ENCODE data around the gene DNMT1. TPM values are rescaled to one million over a fixed set of nuclear protein-coding genes. Genes with fewer than 3 reads are reported as not detected.

Gene DNMT1
- total and polyA plus RNA-seq, 3 donors from 2014 or later, result 96.5 to 145 (median 103) TPM

GRCh38 chr19:10149427-10149826, 45.3 kb downstream of the DNMT1 start:
- no peaks in the 10 kb centered on the region for H3K27me3 ChIP-seq
- no peak overlapping the region for H3K27ac ChIP-seq
- H3K36me3 ChIP-seq (ENCODE audit: low read depth, missing control alignments), result no peaks in the 10 kb centered on the region
- intact Hi-C loops (cut with DNase I; ENCODE audit: low total_unique reads), result no loop called here
- H3K4me3 ChIP-seq, result no peak overlapping the region
- WGBS, 2 donors, result 92 to 93% methylated on average over 12 of the region's 12 CpGs
- H3K4me1 ChIP-seq, result no peaks in the 10 kb centered on the region
- no peaks in the 10 kb centered on the region for H3K9me3 ChIP-seq
- no peak for DNase-seq
- TF ChIP-seq CTCF (IDR thresholded peaks at IDR 0.05) (no peak), POLR2A (IDR thresholded peaks at IDR 0.05) (no peak)

- Histone ChIP-seq H3K4me1 (no peaks in the 10 kb centered on the region), H3K36me3 (ENCODE audit: low read depth, missing control alignments) (no peaks in the 10 kb centered on the region), H3K27ac (no peak overlapping the region), H3K27me3 (no peaks in the 10 kb centered on the region), H3K4me3 (no peak overlapping the region), H3K9me3 (no peaks in the 10 kb centered on the region)
- DNase-seq, result no peak
- 93 to 95% methylated on average over 9 to 14 of the region's 14 CpGs for WGBS, 2 donors
- TF ChIP-seq POLR2A (IDR thresholded peaks at IDR 0.05) (no peak), CTCF (IDR thresholded peaks at IDR 0.05) (no peak)
- intact Hi-C loops (cut with DNase I; ENCODE audit: low total_unique reads), result no loop called here
Measured at GRCh38 chr19:10146142-10146541, 48.6 kb downstream of the DNMT1 start.

- no peaks in the 10 kb centered on the region for H3K27me3 ChIP-seq
- WGBS, 2 donors, result 94 to 99% methylated on average over 7 to 10 of the region's 10 CpGs
- TF ChIP-seq POLR2A (IDR thresholded peaks at IDR 0.05) (no peak), CTCF (IDR thresholded peaks at IDR 0.05) (no peak)
- H3K4me1 ChIP-seq, result no peaks in the 10 kb centered on the region
- DNase-seq, result no peak
- H3K9me3 ChIP-seq, result no peaks in the 10 kb centered on the region
- H3K27ac ChIP-seq, result no peak overlapping the region
- no peak overlapping the region for H3K4me3 ChIP-seq
- intact Hi-C loops (cut with DNase I; ENCODE audit: low total_unique reads), result no loop called here
- H3K36me3 ChIP-seq (ENCODE audit: low read depth, missing control alignments), result no peaks in the 10 kb centered on the region
Measured at GRCh38 chr19:10145031-10145430, 49.7 kb downstream of the DNMT1 start.

GRCh38 chr19:10144361-10144760, 50.4 kb downstream of the DNMT1 start:
- 94 to 95% methylated on average over 7 to 10 of the region's 10 CpGs for WGBS, 2 donors
- no peak for DNase-seq
- H3K27me3 ChIP-seq, result no peaks in the 10 kb centered on the region
- no peaks in the 10 kb centered on the region for H3K4me1 ChIP-seq
- TF ChIP-seq POLR2A (IDR thresholded peaks at IDR 0.05), result no peak
- no peak for TF ChIP-seq CTCF (IDR thresholded peaks at IDR 0.05)
- no peak overlapping the region for H3K27ac ChIP-seq
- intact Hi-C loops (cut with DNase I; ENCODE audit: low total_unique reads), result no loop called here
- no peak overlapping the region for H3K4me3 ChIP-seq
- no peaks in the 10 kb centered on the region for H3K9me3 ChIP-seq
- no peaks in the 10 kb centered on the region for H3K36me3 ChIP-seq (ENCODE audit: low read depth, missing control alignments)

GRCh38 chr19:10143681-10144080, 51.1 kb downstream of the DNMT1 start:
- intact Hi-C loops (cut with DNase I; ENCODE audit: low total_unique reads), result no loop called here
- H3K27ac ChIP-seq, result no peak overlapping the region
- no peak overlapping the region for H3K4me3 ChIP-seq
- DNase-seq, result no peak
- H3K4me1 ChIP-seq, result no peaks in the 10 kb centered on the region
- no peaks in the 10 kb centered on the region for H3K36me3 ChIP-seq (ENCODE audit: low read depth, missing control alignments)
- H3K9me3 ChIP-seq, result no peaks in the 10 kb centered on the region
- 89 to 93% methylated on average over 10 to 11 of the region's 11 CpGs for WGBS, 2 donors
- no peaks in the 10 kb centered on the region for H3K27me3 ChIP-seq
- no peak for TF ChIP-seq POLR2A (IDR thresholded peaks at IDR 0.05)
- no peak for TF ChIP-seq CTCF (IDR thresholded peaks at IDR 0.05)

Measured in testis (tissue), 3 donors.